CMK (cell line): ENCODE results near the gene ARHGAP25.

ENCODE experiments used
- DNase-seq: peaks from one replicate; pipeline ENCODE4 v3.0.0-alpha.2; 2010; ENCODE audit warnings: low read depth

ARHGAP25 gene

DNA sequence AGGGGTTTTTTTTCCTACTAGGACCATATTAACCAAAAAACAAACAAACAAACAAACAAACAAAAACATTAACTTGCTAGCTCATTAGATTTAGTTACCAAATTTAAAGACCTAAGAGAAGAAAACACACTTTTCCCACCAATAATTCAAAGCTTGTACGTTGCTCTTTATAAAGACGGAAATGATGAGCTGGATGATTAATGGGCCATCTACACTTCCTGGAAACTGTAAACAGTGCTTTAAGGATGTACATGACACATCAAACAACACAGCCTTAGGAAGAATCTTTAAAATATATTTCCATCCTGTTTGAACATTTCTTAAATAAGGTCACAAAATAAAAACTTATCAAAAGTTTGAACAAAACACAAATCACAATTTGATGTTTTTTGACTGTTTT is 135.6 kb downstream of the ARHGAP25 start:
- DNase-seq, result no peak

GRCh38 chr2:68871159-68871764 is 136.7 kb downstream of the ARHGAP25 start, which contains the start of gene BMP10:
Gene BMP10 (minus strand): TSS chr2:68871397. CDS start chr2:68871358, 39 bp downstream.
- DNase-seq, result no peak
